Colonic mucosa (tissue), 4 donors: ENCODE results near the gene RRP15. TPM values are rescaled to one million over a fixed set of nuclear protein-coding genes. Genes with fewer than 3 reads are reported as not detected.
"Not testable (repeated sequence)": the region's sequence is repeated elsewhere in the genome, so short reads cannot be mapped to it uniquely, and the experiment has no call there.

ENCODE experiments used
- DNase-seq: peaks from one replicate; pipeline ENCODE4 v3.0.0-alpha.2; 2020
- H3K27ac ChIP-seq: fragments of 200-600 bp; one replicate; pipeline ENCODE4 v1.8.0; 2021
- H3K27me3 ChIP-seq: fragments of 200-600 bp; one replicate; pipeline ENCODE4 v1.8.0; 2021
- H3K36me3 ChIP-seq: fragments of 200-600 bp; one replicate; pipeline ENCODE4 v1.8.0; 2021
- H3K4me1 ChIP-seq: fragments of 200-600 bp; one replicate; pipeline ENCODE4 v1.8.0; 2021; ENCODE audit warnings: mild to moderate bottlenecking
- H3K4me3 ChIP-seq: fragments of 200-600 bp; one replicate; pipeline ENCODE4 v1.8.0; 2021
- H3K9ac ChIP-seq, 2 donors: one replicate each; pipeline ENCODE4 v1.7.0; 2013; ENCODE audit warnings: control low read depth in 2 of 2, low read depth in 2 of 2, low read length in 2 of 2
- H3K9me3 ChIP-seq: fragments of 200-600 bp; one replicate; pipeline ENCODE4 v1.8.0; 2021
- CTCF ChIP-seq: fragments of 200-600 bp; IDR thresholded peaks from one replicate; pipeline ENCODE4 v1.8.0; 2022; ENCODE audit warnings: antibody characterized with exemption, mild to moderate bottlenecking
- intact Hi-C: fragments of 100-400 bp; cut with DNase I; formaldehyde crosslinking; loops from one replicate; pipeline ENCODE4 v1.14.1; 2022
- total RNA-seq, 2 donors: library from RNA; stranded (reverse); fragmentation: NEBNext Ultra II Directional in 1 of 2; extraction: Animal tissue kit (Norgen Biotek cat#: 25700) in 1 of 2; gene quantifications; one replicate each; pipeline ENCODE4 v1.2.1, GENCODE V29; 2021
- donor health status: healthy.
- donor health status: DM: no; HTN: no; CAD: no.
- donor health status: DM: no; HTN: no; CAD: no.

RRP15 gene
- total RNA-seq, 2 donors from 2014 or later: 7.8 to 15.0 TPM

- H3K27ac ChIP-seq: no peak overlapping the region
- intact Hi-C loops: no loop called here
- no peak overlapping the region for H3K9ac ChIP-seq
Measured at GRCh38 chr1:218312509-218312908, 27.4 kb downstream of the RRP15 start.

GRCh38 chr1:218314316-218314715 lies 29.2 kb downstream of the RRP15 start:
- H3K27me3 ChIP-seq: no peaks in the 10 kb centered on the region
- H3K9me3 ChIP-seq: no peaks in the 10 kb centered on the region
- DNase-seq: no peak
- H3K36me3 ChIP-seq: no peaks in the 10 kb centered on the region
- intact Hi-C loops: no loop called here
- TF ChIP-seq CTCF: no peak
- H3K4me1 ChIP-seq: no peaks in the 10 kb centered on the region
- no peak overlapping the region for H3K9ac ChIP-seq
- H3K4me3 ChIP-seq: no peak overlapping the region
- H3K27ac ChIP-seq: no peak overlapping the region

More at GRCh38 chr1:218312509-218312908, 27.4 kb downstream of the RRP15 start:
- TF ChIP-seq CTCF: no peak
- H3K4me1 ChIP-seq: no peaks in the 10 kb centered on the region
- no peaks in the 10 kb centered on the region for H3K36me3 ChIP-seq
- H3K9me3 ChIP-seq: no peaks in the 10 kb centered on the region
- no peak overlapping the region for H3K4me3 ChIP-seq
- no peak for DNase-seq
- no peaks in the 10 kb centered on the region for H3K27me3 ChIP-seq

GRCh38 chr1:218315638-218316037 lies 30.5 kb downstream of the RRP15 start:
- H3K9ac ChIP-seq: no peak overlapping the region
- no peaks in the 10 kb centered on the region for H3K27me3 ChIP-seq
- H3K4me3 ChIP-seq: no peak overlapping the region
- no peaks in the 10 kb centered on the region for H3K36me3 ChIP-seq
- intact Hi-C loops: no loop called here
- no peak for DNase-seq
- H3K4me1 ChIP-seq: no peaks in the 10 kb centered on the region
- H3K9me3 ChIP-seq: no peaks in the 10 kb centered on the region
- no peak for TF ChIP-seq CTCF
- H3K27ac ChIP-seq: no peak overlapping the region

GRCh38 chr1:218317061-218317460 lies 32.0 kb downstream of the RRP15 start:
- no peaks in the 10 kb centered on the region for H3K27me3 ChIP-seq
- H3K4me3 ChIP-seq: no peak overlapping the region
- H3K27ac ChIP-seq: no peak overlapping the region
- no peak overlapping the region for H3K9ac ChIP-seq
- DNase-seq: no peak
- no peaks in the 10 kb centered on the region for H3K9me3 ChIP-seq
- intact Hi-C loops: no loop called here
- no peak for TF ChIP-seq CTCF
- no peaks in the 10 kb centered on the region for H3K36me3 ChIP-seq
- no peaks in the 10 kb centered on the region for H3K4me1 ChIP-seq

GRCh38 chr1:218320182-218320581 lies 35.1 kb downstream of the RRP15 start:
- H3K27ac ChIP-seq, H3K9ac ChIP-seq, H3K9me3 ChIP-seq, H3K27me3 ChIP-seq, H3K4me3 ChIP-seq, DNase-seq, H3K4me1 ChIP-seq, H3K36me3 ChIP-seq: not testable (repeated sequence)
- intact Hi-C loops: loop anchor here (10.0 kb wide), 2 partner anchors 1095 to 1345 kb away; no protein-coding TSS in a partner anchor

GRCh38 chr1:218322762-218323161 lies 37.7 kb downstream of the RRP15 start:
- intact Hi-C loops: loop anchor here (10.0 kb wide), 2 partner anchors 1092 to 1342 kb away; no protein-coding TSS in a partner anchor
- no peak for TF ChIP-seq CTCF
- Histone ChIP-seq H3K36me3 (no peaks in the 10 kb centered on the region), H3K27me3 (no peaks in the 10 kb centered on the region), H3K27ac (no peak overlapping the region), H3K9me3 (no peaks in the 10 kb centered on the region), H3K9ac (no peak overlapping the region), H3K4me3 (no peak overlapping the region), H3K4me1 (no peaks in the 10 kb centered on the region)
- no peak for DNase-seq
